MCF 10A (cell line): ENCODE data around the gene TMCO4. TPM values are rescaled to one million over a fixed set of nuclear protein-coding genes. Genes with fewer than 3 reads are reported as not detected.

Experiments used
- BruUV-seq: library from RNA; stranded (reverse); fragments of 400-500 nt; replicated peaks from 2 replicates; lab custom pipeline; 2021; lab: Mats Ljungman, UMichigan
- CTCF ChIA-PET: fragments of 300-600 bp; sonication (Branson Sonifier 250); formaldehyde crosslinking; extraction: SDS; loops from one replicate; lab custom pipeline; 2021; ENCODE audit warnings: antibody characterized with exemption, inconsistent platforms; lab: Yijun Ruan, JAX
- POLR2A ChIA-PET: fragments of 300-600, 350-650 bp; sonication (Branson Sonifier 250); formaldehyde crosslinking; extraction: SDS; loops from one replicate; lab custom pipeline; 2020; ENCODE audit warnings: antibody characterized with exemption, inconsistent platforms; lab: Yijun Ruan, JAX
- DNase-seq: peaks from one replicate; pipeline ENCODE4 v3.0.0-alpha.2; 2018; ENCODE audit not compliant: unreplicated experiment
- H3K27ac Mint-ChIP-seq: one replicate; pipeline ENCODE4 v1.8.0; 2022; ENCODE audit warnings: mild to moderate bottlenecking, low read depth, mixed read lengths; ENCODE audit not compliant: unreplicated experiment
- H3K27me3 Mint-ChIP-seq: one replicate; pipeline ENCODE4 v1.8.0; 2022; ENCODE audit warnings: mixed read lengths; ENCODE audit not compliant: insufficient read depth, unreplicated experiment
- H3K36me3 Mint-ChIP-seq: one replicate; pipeline ENCODE4 v1.8.0; 2022; ENCODE audit warnings: mild to moderate bottlenecking, moderate library complexity, mixed read lengths; ENCODE audit not compliant: insufficient read depth, unreplicated experiment
- H3K4me1 Mint-ChIP-seq: one replicate; pipeline ENCODE4 v1.8.0; 2022; ENCODE audit warnings: mixed read lengths; ENCODE audit not compliant: insufficient read depth, unreplicated experiment
- H3K4me3 Mint-ChIP-seq: one replicate; pipeline ENCODE4 v1.8.0; 2022; ENCODE audit warnings: mild to moderate bottlenecking, moderate library complexity, mixed read lengths; ENCODE audit not compliant: unreplicated experiment
- H3K9me3 Mint-ChIP-seq: one replicate; pipeline ENCODE4 v1.8.0; 2022; ENCODE audit warnings: mixed read lengths; ENCODE audit not compliant: unreplicated experiment
- CTCF ChIP-seq: fragments of 200-600 bp; IDR thresholded peaks from one replicate; pipeline ENCODE4 v1.8.0; 2022; ENCODE audit warnings: antibody characterized with exemption, mild to moderate bottlenecking; ENCODE audit not compliant: unreplicated experiment
- intact Hi-C: fragments of 100-400 bp; cut with micrococcal nuclease; formaldehyde crosslinking; loops from 2 replicates; pipeline ENCODE4 v1.14.1; 2022
- total RNA-seq: library from RNA; stranded (reverse); gene quantifications from 2 replicates; pipeline ENCODE4 v1.2.3, GENCODE V29; 2022

Gene TMCO4
- total RNA-seq, 1 experiment from 2014 or later = 20.5 TPM

DNA sequence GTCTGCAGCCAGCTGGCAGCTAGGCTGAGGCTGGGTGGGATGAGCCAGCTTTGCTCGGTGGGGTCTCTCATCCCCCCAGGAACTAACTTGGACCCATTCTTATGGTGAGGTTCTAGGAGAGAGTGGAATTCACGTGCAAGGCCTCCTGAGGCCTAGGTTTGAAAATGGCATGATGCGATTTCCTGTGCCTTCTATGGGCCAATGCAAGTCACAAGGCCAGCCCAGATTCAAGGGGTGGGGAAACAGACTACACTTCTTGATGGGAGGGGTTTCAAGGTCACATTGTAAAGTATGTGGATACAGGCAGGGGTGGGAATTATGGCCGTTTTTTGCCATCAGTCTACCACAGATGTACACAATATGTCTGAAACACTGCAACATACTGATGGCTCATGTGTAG, 86.8 kb downstream of the TMCO4 start:
- Mint-ChIP-seq H3K36me3 (peaks cover 5% of the 10 kb centered on the region), H3K27ac (no peak overlapping the region), H3K4me3 (no peak overlapping the region), H3K4me1 (no peaks in the 10 kb centered on the region), H3K27me3 (no peaks in the 10 kb centered on the region), H3K9me3 (no peaks in the 10 kb centered on the region)
- no peak for DNase-seq
- CTCF ChIA-PET = interaction anchor here (3.3 kb wide), 1 partner anchor 9 kb away, joined by 13 read pairs; no protein-coding TSS in a partner anchor
- POLR2A ChIA-PET = no interaction called here
- TF ChIP-seq CTCF = no peak
- no TSS peak for BruUV-seq
- intact Hi-C loops = no loop called here

GRCh38 chr1:19710825-19711611, 88.7 kb downstream of the TMCO4 start:
- Mint-ChIP-seq H3K4me1 (no peaks in the 10 kb centered on the region), H3K4me3 (no peak overlapping the region), H3K36me3 (peaks cover 5% of the 10 kb centered on the region), H3K27ac (no peak overlapping the region), H3K9me3 (no peaks in the 10 kb centered on the region), H3K27me3 (no peaks in the 10 kb centered on the region)
- TF ChIP-seq CTCF = no peak
- intact Hi-C loops = no loop called here
- CTCF ChIA-PET = interaction anchor here (0.7 to 1.5 kb wide), 2 partner anchors 42 to 49 kb away, joined by 4 to 8 read pairs; no protein-coding TSS in a partner anchor
- no TSS peak for BruUV-seq
- no peak for DNase-seq
- POLR2A ChIA-PET = interaction anchor here (0.7 kb wide), 1 partner anchor 174 kb away, joined by 3 read pairs; no protein-coding TSS in a partner anchor

DNA sequence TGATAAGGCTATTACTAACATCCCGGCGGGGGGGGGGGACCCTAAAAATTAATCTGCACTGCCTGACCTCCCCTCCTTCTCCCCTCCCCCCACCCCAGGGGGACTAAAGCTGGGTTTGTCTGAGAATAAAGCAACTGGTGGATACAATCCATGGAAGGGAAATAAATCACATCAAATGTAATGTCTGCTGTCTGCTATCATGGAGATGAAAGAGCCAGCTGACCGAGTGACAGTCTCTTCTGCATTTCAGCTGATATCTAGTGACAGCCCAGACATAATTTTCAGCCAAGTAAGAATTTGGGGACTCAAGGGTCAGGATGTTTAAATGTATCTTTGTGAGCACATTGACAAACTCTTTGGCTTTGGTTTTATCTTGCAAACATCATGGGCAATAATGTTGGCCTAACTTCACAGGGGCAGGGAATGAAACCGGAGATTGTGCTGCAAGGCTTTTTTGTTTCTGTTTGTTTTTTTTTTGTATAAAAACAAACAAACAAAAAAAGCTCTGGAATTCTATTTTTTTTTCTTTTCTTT, 90.4 kb downstream of the TMCO4 start:
- H3K4me3 Mint-ChIP-seq = no peak overlapping the region
- no peaks in the 10 kb centered on the region for H3K9me3 Mint-ChIP-seq
- TF ChIP-seq CTCF = no peak
- H3K27ac Mint-ChIP-seq = no peak overlapping the region
- no TSS peak for BruUV-seq
- H3K4me1 Mint-ChIP-seq = no peaks in the 10 kb centered on the region
- CTCF ChIA-PET = interaction anchor here (0.7 to 1.0 kb wide), 2 partner anchors 11 to 52 kb away, joined by 3 read pairs; no protein-coding TSS in a partner anchor
- H3K36me3 Mint-ChIP-seq = peaks cover 5% of the 10 kb centered on the region
- no peaks in the 10 kb centered on the region for H3K27me3 Mint-ChIP-seq
- intact Hi-C loops = no loop called here
- DNase-seq = no peak
- POLR2A ChIA-PET = interaction anchor here (0.6 kb wide), 1 partner anchor 19 kb away, joined by 3 read pairs; no protein-coding TSS in a partner anchor

DNA sequence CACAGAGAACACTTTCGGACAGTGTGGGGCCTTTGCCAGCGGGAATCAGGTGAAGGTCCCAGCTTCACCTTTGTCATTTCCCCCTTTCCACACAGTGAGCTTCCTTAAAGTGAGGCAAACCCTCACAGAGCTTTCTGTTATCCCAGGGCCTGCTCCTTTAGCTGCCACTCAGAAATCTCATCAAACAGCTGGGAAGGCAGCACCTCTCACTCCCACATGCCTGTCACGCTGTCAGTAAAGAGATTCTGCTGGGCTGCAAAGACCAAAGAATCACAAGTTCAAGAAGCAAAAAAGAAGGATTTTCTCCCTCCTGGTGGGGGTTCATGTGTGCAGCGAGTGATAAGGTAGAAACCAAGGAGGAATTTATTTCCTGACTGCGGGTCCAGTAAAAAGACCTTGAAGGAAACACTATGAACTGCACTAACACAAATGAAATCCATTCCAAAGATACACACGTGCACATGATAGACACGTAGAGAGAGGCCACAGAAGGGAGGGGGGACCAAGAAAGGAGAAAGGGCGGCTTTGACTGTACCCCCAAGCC, 91.1 kb downstream of the TMCO4 start:
- intact Hi-C loops = no loop called here
- CTCF ChIA-PET = interaction anchor here (1.0 kb wide), 1 partner anchor 53 kb away, joined by 3 read pairs; no protein-coding TSS in a partner anchor
- no peak for DNase-seq
- H3K9me3 Mint-ChIP-seq = no peaks in the 10 kb centered on the region
- H3K27me3 Mint-ChIP-seq = no peaks in the 10 kb centered on the region
- POLR2A ChIA-PET = no interaction called here
- no peak overlapping the region for H3K27ac Mint-ChIP-seq
- H3K4me3 Mint-ChIP-seq = no peak overlapping the region
- no peak for TF ChIP-seq CTCF
- H3K4me1 Mint-ChIP-seq = no peaks in the 10 kb centered on the region
- peaks cover 5% of the 10 kb centered on the region for H3K36me3 Mint-ChIP-seq
- no TSS peak for BruUV-seq
